ENCODE data around the gene SLC38A10.

The SLC38A10 gene

DNA sequence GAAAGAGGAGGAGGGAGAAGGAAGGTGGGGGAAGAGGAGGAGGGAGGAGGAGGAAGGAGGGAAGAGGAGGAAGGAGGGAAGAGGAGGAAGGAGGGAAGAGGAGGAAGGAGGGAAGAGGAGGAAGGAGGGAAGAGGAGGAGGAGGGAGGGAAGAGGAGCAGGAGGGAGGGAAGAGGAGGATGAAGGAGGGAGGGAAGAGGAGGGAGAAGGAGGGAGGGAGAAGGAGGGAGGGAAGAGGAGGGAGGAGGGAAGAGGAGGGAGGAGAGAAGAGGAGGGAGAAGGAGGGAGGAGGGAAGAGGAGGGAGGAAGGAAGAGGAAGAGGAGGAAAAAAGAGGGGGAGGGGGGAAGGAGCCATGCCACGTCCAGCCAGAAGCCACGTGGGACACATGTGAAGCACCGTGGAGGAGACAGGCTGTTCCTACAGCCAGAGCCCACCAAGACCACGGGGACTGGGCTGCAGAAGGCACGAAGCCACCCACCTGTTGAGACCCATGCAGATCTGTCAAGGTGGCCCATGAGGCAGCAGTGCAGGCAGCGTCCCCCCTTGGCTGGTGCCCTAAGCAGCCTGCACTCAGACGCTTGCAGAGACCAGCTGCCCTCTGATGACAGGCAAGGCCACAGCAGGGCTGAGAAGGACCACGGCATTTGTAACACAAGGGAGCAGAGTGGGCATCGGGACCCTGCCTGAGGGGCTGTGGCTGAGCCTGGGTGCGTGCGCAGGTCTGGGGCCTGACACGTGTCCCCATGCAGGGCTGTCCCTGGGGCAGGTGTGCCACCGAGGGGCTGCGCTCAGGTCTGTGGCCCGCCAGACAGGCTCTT is 45.7 kb downstream of the SLC38A10 start:
- no peak for DNase-seq (ENCODE audit: low spot score in 2 of 2)
- H3K36me3 ChIP-seq (replicated peaks), result peaks cover 26% of the 10 kb centered on the region
- in situ Hi-C loops (cut with MboI; ENCODE audit: low sequenced_read_pairs), result no loop called here

GRCh38 chr17:81248649-81249048 is 46.5 kb downstream of the SLC38A10 start:
- Histone ChIP-seq H3K27me3 (ENCODE audit: low read depth) (no peaks in the 10 kb centered on the region), H3K4me3 (no peak overlapping the region), H3K9me3 (no peaks in the 10 kb centered on the region), H3K4me1 (no peaks in the 10 kb centered on the region), H3K36me3 (replicated peaks) (peaks cover 22% of the 10 kb centered on the region)
- no peak for DNase-seq (ENCODE audit: low spot score in 2 of 2)
- in situ Hi-C loops (cut with MboI; ENCODE audit: low sequenced_read_pairs), result no loop called here

More for the DNA sequence above, 45.7 kb downstream of the SLC38A10 start:
- Histone ChIP-seq H3K9me3 (no peaks in the 10 kb centered on the region), H3K4me3 (no peak overlapping the region), H3K27me3 (ENCODE audit: low read depth) (no peaks in the 10 kb centered on the region), H3K4me1 (no peaks in the 10 kb centered on the region)

DNA sequence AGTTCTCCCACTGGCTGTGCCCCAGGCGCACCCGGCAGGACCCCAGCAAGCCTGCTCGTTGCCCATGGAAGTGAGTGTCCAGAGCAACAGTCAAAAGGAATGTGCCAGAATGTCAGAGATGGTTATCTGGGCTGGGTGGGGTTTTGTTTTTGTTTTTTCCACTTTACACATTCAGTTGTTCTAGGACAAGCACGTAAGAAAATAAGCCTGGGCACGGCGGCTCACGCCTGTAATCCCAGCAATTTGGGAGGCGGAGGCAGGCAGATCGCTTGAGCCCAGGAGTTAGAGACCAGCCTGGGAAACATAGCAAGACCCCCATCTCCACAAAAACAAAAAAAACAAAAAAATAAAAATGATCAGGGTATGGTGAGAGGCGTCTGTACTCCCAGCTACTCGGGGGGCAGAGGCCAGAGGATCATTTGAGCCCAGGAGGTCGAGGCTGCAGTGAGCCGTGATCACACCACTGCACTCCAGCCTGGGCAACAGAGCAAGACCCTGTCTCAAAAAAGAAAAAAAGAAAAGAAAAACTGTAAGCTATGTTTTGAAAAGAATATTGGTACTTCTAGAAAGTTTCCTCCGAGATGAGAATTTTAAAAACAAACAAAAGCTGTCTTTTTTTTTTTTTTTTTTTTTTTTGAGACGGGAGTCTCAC is 47.6 kb downstream of the SLC38A10 start:
- in situ Hi-C loops (cut with MboI; ENCODE audit: low sequenced_read_pairs), result no loop called here
- no peaks in the 10 kb centered on the region for H3K4me1 ChIP-seq
- no peak overlapping the region for H3K4me3 ChIP-seq
- no peak for DNase-seq (ENCODE audit: low spot score in 2 of 2)
- H3K36me3 ChIP-seq (replicated peaks), result peaks cover 16% of the 10 kb centered on the region
- H3K9me3 ChIP-seq, result no peaks in the 10 kb centered on the region
- H3K27me3 ChIP-seq (ENCODE audit: low read depth), result no peaks in the 10 kb centered on the region

- H3K4me3 ChIP-seq, result no peak overlapping the region
- H3K36me3 ChIP-seq (replicated peaks), result peaks cover 13% of the 10 kb centered on the region
- in situ Hi-C loops (cut with MboI; ENCODE audit: low sequenced_read_pairs), result no loop called here
- H3K27me3 ChIP-seq (ENCODE audit: low read depth), result no peaks in the 10 kb centered on the region
- H3K9me3 ChIP-seq, result no peaks in the 10 kb centered on the region
- no peak for DNase-seq (ENCODE audit: low spot score in 2 of 2)
- H3K4me1 ChIP-seq, result no peaks in the 10 kb centered on the region
Measured at GRCh38 chr17:81246679-81247338, 48.3 kb downstream of the SLC38A10 start.

- no peaks in the 10 kb centered on the region for H3K9me3 ChIP-seq
- H3K27me3 ChIP-seq (ENCODE audit: low read depth), result no peaks in the 10 kb centered on the region
- no peak overlapping the region for H3K4me3 ChIP-seq
- H3K4me1 ChIP-seq, result no peaks in the 10 kb centered on the region
- no peak for DNase-seq (ENCODE audit: low spot score in 2 of 2)
- in situ Hi-C loops (cut with MboI; ENCODE audit: low sequenced_read_pairs), result no loop called here
- H3K36me3 ChIP-seq (replicated peaks), result peaks cover 17% of the 10 kb centered on the region
Measured at GRCh38 chr17:81246343-81246670, 48.8 kb downstream of the SLC38A10 start.

- Histone ChIP-seq H3K27me3 (ENCODE audit: low read depth) (no peaks in the 10 kb centered on the region), H3K9me3 (no peaks in the 10 kb centered on the region), H3K4me1 (no peaks in the 10 kb centered on the region), H3K4me3 (no peak overlapping the region), H3K36me3 (replicated peaks) (peaks cover 17% of the 10 kb centered on the region)
- in situ Hi-C loops (cut with MboI; ENCODE audit: low sequenced_read_pairs), result no loop called here
- no peak for DNase-seq (ENCODE audit: low spot score in 2 of 2)
Measured at GRCh38 chr17:81245665-81246342, 49.3 kb downstream of the SLC38A10 start.

DNA sequence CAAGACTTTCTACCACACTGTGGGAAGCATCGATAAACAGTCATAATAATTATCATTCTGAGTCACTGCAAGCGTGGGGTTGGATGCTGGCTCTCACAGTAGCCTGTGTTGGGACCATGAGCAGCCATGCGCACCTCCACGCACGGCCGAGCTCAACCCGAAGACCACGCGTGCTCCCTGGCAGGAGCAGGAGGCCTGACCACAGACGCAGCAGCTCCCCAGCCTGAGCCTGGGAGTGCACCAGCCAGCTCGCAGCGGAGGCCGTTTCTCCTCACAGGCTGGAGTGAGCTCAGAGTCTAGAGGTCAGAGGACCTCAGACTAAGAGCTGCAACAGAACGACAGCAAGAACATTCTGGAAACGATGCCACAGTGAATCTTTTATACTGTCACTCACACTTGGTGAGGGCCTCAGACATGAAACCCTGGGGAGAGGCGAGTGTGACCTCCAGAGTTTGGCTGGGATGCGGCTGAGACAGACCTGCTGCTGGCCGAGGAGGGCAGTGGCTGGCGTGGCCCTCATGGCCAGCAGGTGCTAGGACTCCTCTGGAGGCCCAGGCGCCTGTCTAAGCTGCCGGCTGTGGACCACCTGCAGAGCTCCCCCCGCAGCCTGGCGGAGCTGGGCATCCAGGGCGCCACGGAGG is 50.0 kb downstream of the SLC38A10 start:
- Histone ChIP-seq H3K9me3 (no peaks in the 10 kb centered on the region), H3K4me3 (no peak overlapping the region), H3K36me3 (replicated peaks) (peaks cover 16% of the 10 kb centered on the region), H3K27me3 (ENCODE audit: low read depth) (no peaks in the 10 kb centered on the region), H3K4me1 (peaks cover 1% of the 10 kb centered on the region; the same call in 1 of the 2 replicates)
- no peak for DNase-seq (ENCODE audit: low spot score in 2 of 2)
- in situ Hi-C loops (cut with MboI; ENCODE audit: low sequenced_read_pairs), result no loop called here

DNA sequence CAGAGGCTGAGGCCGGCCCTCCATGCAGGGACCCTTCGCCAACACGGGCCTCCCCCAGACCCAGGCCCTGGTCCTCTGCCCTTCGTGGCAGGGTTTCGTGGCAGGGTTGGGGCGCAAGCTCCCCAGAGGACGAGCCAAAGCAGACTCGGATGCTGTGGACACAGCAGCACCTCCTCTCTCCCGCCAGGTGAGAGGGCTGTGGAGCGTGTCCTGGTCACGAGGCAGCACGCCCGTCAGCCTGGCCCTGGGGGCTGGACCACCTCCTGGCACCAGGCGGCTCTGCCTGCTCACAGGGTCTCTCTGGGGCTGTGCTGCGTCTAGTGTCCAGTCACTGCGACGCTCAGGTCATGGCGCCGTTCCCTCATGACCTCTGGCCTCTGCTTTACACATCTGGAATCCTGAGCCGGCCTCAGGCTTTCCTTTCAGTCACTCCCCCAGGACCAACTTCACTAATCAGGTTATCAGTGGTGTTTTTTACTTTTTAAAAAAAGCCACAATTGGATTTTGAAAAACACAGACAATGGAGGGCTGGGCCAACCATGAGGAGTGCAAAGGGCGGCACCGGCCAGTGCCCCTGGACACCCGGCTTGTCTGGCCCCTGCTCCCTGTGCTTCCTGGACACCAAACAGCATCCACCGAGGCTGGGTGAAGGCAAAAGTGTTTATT is 50.6 kb downstream of the SLC38A10 start:
- H3K27me3 ChIP-seq (ENCODE audit: low read depth), result no peaks in the 10 kb centered on the region
- peaks cover 3% of the 10 kb centered on the region; the same call in 1 of the 2 replicates for H3K4me1 ChIP-seq
- in situ Hi-C loops (cut with MboI; ENCODE audit: low sequenced_read_pairs), result no loop called here
- H3K9me3 ChIP-seq, result no peaks in the 10 kb centered on the region
- H3K36me3 ChIP-seq (replicated peaks), result peaks cover 16% of the 10 kb centered on the region
- no peak for DNase-seq (ENCODE audit: low spot score in 2 of 2)
- no peak overlapping the region for H3K4me3 ChIP-seq

DNA sequence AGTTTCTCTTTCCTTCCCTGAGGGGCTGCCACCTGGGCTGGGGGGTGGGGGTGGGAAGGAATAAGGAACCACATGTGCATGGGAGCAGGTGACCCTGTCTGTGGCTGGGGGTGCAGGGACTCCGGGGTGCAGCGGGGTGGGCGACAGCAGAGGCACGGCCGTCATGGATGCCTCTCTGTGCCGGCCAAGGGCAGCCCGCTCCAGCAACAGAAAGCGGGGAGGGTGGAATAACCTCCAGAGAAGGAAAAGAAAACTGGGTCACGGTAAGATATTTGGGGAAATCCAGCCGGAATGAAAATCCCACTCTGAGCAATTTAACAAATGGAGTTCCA is 51.8 kb downstream of the SLC38A10 start:
- Histone ChIP-seq H3K4me3 (no peak overlapping the region), H3K36me3 (replicated peaks) (peaks cover 19% of the 10 kb centered on the region), H3K9me3 (no peaks in the 10 kb centered on the region), H3K4me1 (peaks cover 3% of the 10 kb centered on the region; the same call in 1 of the 2 replicates), H3K27me3 (ENCODE audit: low read depth) (no peaks in the 10 kb centered on the region)
- no peak for DNase-seq (ENCODE audit: low spot score in 2 of 2)
- in situ Hi-C loops (cut with MboI; ENCODE audit: low sequenced_read_pairs), result no loop called here

DNA sequence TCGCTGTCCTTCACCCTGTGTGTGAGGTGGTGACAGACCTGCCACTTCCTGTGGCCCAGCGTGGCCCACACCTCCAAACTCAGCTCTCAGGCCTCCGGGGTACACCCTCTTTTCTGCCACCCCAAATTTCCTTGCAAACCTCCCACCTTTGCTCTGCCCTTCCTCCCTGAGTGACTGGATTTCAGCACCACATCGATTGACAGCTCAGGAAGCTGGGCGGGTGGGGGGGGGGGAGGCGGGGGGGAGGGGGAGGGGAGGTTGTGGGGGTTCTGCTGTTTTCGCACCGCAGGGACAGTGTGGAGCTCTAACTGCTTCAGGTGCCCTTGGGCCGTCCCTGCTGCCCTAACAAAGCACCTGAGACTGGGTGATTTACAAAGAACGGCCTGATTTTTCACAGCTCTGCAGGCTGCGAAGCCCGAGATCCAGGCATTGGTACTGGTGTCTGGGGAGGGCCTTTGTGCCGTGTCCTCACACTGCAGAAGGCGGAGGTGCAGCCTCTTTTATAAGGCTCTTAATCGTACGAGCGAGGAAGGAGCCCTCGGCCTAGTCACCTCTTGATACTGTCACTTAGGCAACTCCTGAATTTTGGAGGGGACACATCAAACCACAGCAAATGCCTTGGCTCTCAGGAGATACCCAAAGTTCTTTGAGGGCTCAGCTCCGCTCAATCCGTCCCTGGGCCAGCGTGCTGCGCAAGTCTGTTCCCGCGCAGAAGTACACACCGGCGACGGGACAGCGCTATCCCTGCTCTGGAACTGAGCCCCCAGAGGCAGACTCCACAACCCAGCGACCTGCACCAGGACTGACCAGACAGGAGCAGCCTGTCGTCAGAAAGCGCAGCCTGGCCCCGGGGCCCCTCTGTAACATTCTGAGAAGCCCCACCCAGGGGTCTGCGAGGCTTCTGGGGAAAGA is 52.4 kb downstream of the SLC38A10 start:
- peaks cover 19% of the 10 kb centered on the region for H3K36me3 ChIP-seq (replicated peaks)
- H3K27me3 ChIP-seq (ENCODE audit: low read depth), result no peaks in the 10 kb centered on the region
- no peak overlapping the region for H3K4me3 ChIP-seq
- no peak for DNase-seq (ENCODE audit: low spot score in 2 of 2)
- no peaks in the 10 kb centered on the region for H3K9me3 ChIP-seq
- peaks cover 3% of the 10 kb centered on the region; the same call in 1 of the 2 replicates for H3K4me1 ChIP-seq
- in situ Hi-C loops (cut with MboI; ENCODE audit: low sequenced_read_pairs), result no loop called here

- in situ Hi-C loops (cut with MboI; ENCODE audit: low sequenced_read_pairs), result no loop called here
- H3K27me3 ChIP-seq (ENCODE audit: low read depth), result no peaks in the 10 kb centered on the region
- DNase-seq (ENCODE audit: low spot score in 2 of 2), result peak; percentile 53 to 82
- no peaks in the 10 kb centered on the region for H3K9me3 ChIP-seq
- peaks cover 3% of the 10 kb centered on the region; the same call in 1 of the 2 replicates for H3K4me1 ChIP-seq
- H3K4me3 ChIP-seq, result no peak overlapping the region
- H3K36me3 ChIP-seq (replicated peaks), result peaks cover 19% of the 10 kb centered on the region
Measured at GRCh38 chr17:81241648-81242420, 53.3 kb downstream of the SLC38A10 start.

- DNase-seq (ENCODE audit: low spot score in 2 of 2), result no peak
- Histone ChIP-seq H3K9me3 (no peaks in the 10 kb centered on the region), H3K4me3 (no peak overlapping the region), H3K27me3 (ENCODE audit: low read depth) (no peaks in the 10 kb centered on the region), H3K4me1 (peaks cover 3% of the 10 kb centered on the region; the same call in 1 of the 2 replicates), H3K36me3 (replicated peaks) (peaks cover 19% of the 10 kb centered on the region)
- in situ Hi-C loops (cut with MboI; ENCODE audit: low sequenced_read_pairs), result no loop called here
Measured at GRCh38 chr17:81241203-81241602, 53.9 kb downstream of the SLC38A10 start.
